ENCODE data around the gene CAB39.

The CAB39 gene

GRCh38 chr2:230807729-230808128 lies 95.1 kb downstream of the CAB39 start:
- WGBS (ENCODE audit: extremely low coverage, insufficient coverage, low lambda C conversion rate): no CpG with 5 or more reads among the region's 3 CpGs

GRCh38 chr2:230809015-230809414 lies 96.4 kb downstream of the CAB39 start:
- H3K56ac ChIP-seq (ENCODE audit: low read length): no peak overlapping the region
- no peak overlapping the region for H3K18ac ChIP-seq (ENCODE audit: low read length)
- H2BK5ac ChIP-seq (ENCODE audit: low read length): no peak overlapping the region
- no peak overlapping the region for H3K4me2 ChIP-seq (ENCODE audit: low read length)
- no peak overlapping the region for H4K5ac ChIP-seq (ENCODE audit: low read length)
- H2AK5ac ChIP-seq (ENCODE audit: low read length): no peak overlapping the region
- H3K79me2 ChIP-seq (ENCODE audit: control insufficient read depth, insufficient read depth, low read length): no peaks in the 10 kb centered on the region
- no peak overlapping the region for H2BK120ac ChIP-seq (ENCODE audit: low read depth, low read length)
- no peak overlapping the region for H2BK15ac ChIP-seq (replicated peaks; ENCODE audit: low read depth)
- no peak overlapping the region for H3K23ac ChIP-seq (ENCODE audit: low read length)
- no peak overlapping the region for H3K4me3 ChIP-seq (ENCODE audit: low read length)
- no peak overlapping the region for H4K8ac ChIP-seq (ENCODE audit: low read depth, low read length)
- peaks cover 2% of the 10 kb centered on the region for H3K4me1 ChIP-seq (ENCODE audit: control insufficient read depth, low read depth, low read length)
- no peak for DNase-seq
- no peak overlapping the region for H3K27ac ChIP-seq (ENCODE audit: low read depth, low read length)
- no CpG with 5 or more reads among the region's 10 CpGs for WGBS (ENCODE audit: extremely low coverage, insufficient coverage, low lambda C conversion rate)
- H3K36me3 ChIP-seq (ENCODE audit: control insufficient read depth, insufficient read depth, low read length): peaks cover 3% of the 10 kb centered on the region
- no peaks in the 10 kb centered on the region for H3K79me1 ChIP-seq (ENCODE audit: low read length)
- H3K9ac ChIP-seq (ENCODE audit: low read length): no peak overlapping the region
- H3K4ac ChIP-seq (ENCODE audit: low read depth, low read length): no peak overlapping the region
- H3K27me3 ChIP-seq (ENCODE audit: insufficient read depth, low read length, poor library complexity): no peaks in the 10 kb centered on the region

More at GRCh38 chr2:230807729-230808128, 95.1 kb downstream of the CAB39 start:
- Histone ChIP-seq H3K4me2 (ENCODE audit: low read length) (no peak overlapping the region), H4K8ac (ENCODE audit: low read depth, low read length) (no peak overlapping the region), H3K27ac (ENCODE audit: low read depth, low read length) (no peak overlapping the region), H3K23ac (ENCODE audit: low read length) (no peak overlapping the region), H3K36me3 (ENCODE audit: control insufficient read depth, insufficient read depth, low read length) (peaks cover 3% of the 10 kb centered on the region), H3K79me2 (ENCODE audit: control insufficient read depth, insufficient read depth, low read length) (no peaks in the 10 kb centered on the region), H2BK120ac (ENCODE audit: low read depth, low read length) (no peak overlapping the region), H3K27me3 (ENCODE audit: insufficient read depth, low read length, poor library complexity) (no peaks in the 10 kb centered on the region), H4K5ac (ENCODE audit: low read length) (no peak overlapping the region), H3K56ac (ENCODE audit: low read length) (no peak overlapping the region), H3K79me1 (ENCODE audit: low read length) (no peaks in the 10 kb centered on the region), H3K4me1 (ENCODE audit: control insufficient read depth, low read depth, low read length) (peaks cover 2% of the 10 kb centered on the region), H3K18ac (ENCODE audit: low read length) (no peak overlapping the region), H3K9ac (ENCODE audit: low read length) (no peak overlapping the region), H2BK5ac (ENCODE audit: low read length) (no peak overlapping the region), H3K4ac (ENCODE audit: low read depth, low read length) (no peak overlapping the region), H2BK15ac (replicated peaks; ENCODE audit: low read depth) (no peak overlapping the region), H2AK5ac (ENCODE audit: low read length) (no peak overlapping the region), H3K4me3 (ENCODE audit: low read length) (no peak overlapping the region)
- DNase-seq: no peak

DNA sequence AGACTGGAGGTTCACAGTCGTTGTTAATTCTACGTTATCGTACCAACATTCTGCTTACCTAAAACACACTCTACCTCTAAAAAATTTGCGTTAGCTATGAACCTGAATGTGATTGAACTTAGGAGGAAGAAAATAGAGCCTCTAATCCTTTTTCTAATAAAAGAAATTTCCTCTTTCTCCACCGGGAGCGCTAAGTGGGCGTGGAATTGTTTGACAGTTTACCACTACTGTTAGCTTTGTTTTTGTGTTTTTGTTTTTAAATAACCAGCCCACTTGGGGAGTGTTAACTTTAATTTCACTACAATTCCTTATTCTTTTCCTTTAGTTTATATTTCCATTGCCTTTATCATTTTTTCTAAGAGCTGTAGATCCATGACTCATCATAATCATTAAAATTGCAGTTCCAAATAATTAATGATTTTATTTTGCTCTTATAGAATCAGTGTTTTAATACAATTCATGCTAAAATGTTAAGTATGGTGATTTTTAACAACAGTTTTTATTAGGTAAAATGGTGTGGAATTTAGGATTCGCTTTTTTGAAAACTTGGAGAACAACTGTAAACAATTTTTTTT lies 97.1 kb downstream of the CAB39 start:
- H3K4ac ChIP-seq (ENCODE audit: low read depth, low read length): no peak overlapping the region
- H3K23ac ChIP-seq (ENCODE audit: low read length): no peak overlapping the region
- no peak overlapping the region for H3K27ac ChIP-seq (ENCODE audit: low read depth, low read length)
- H2AK5ac ChIP-seq (ENCODE audit: low read length): no peak overlapping the region
- 100% methylated on average over 1 of the region's 8 CpGs for WGBS (ENCODE audit: extremely low coverage, insufficient coverage, low lambda C conversion rate)
- DNase-seq: no peak
- no peaks in the 10 kb centered on the region for H3K79me2 ChIP-seq (ENCODE audit: control insufficient read depth, insufficient read depth, low read length)
- H3K27me3 ChIP-seq (ENCODE audit: insufficient read depth, low read length, poor library complexity): no peaks in the 10 kb centered on the region
- no peak overlapping the region for H4K8ac ChIP-seq (ENCODE audit: low read depth, low read length)
- H3K4me1 ChIP-seq (ENCODE audit: control insufficient read depth, low read depth, low read length): peaks cover 2% of the 10 kb centered on the region
- no peak overlapping the region for H4K5ac ChIP-seq (ENCODE audit: low read length)
- no peak overlapping the region for H3K9ac ChIP-seq (ENCODE audit: low read length)
- H3K4me3 ChIP-seq (ENCODE audit: low read length): no peak overlapping the region
- H2BK15ac ChIP-seq (replicated peaks; ENCODE audit: low read depth): no peak overlapping the region
- no peak overlapping the region for H3K56ac ChIP-seq (ENCODE audit: low read length)
- no peak overlapping the region for H3K4me2 ChIP-seq (ENCODE audit: low read length)
- H3K79me1 ChIP-seq (ENCODE audit: low read length): no peaks in the 10 kb centered on the region
- H2BK5ac ChIP-seq (ENCODE audit: low read length): no peak overlapping the region
- peaks cover 3% of the 10 kb centered on the region for H3K36me3 ChIP-seq (ENCODE audit: control insufficient read depth, insufficient read depth, low read length)
- H2BK120ac ChIP-seq (ENCODE audit: low read depth, low read length): no peak overlapping the region
- H3K18ac ChIP-seq (ENCODE audit: low read length): no peak overlapping the region

- peaks cover 3% of the 10 kb centered on the region for H3K36me3 ChIP-seq (ENCODE audit: control insufficient read depth, insufficient read depth, low read length)
- no peak overlapping the region for H3K4me2 ChIP-seq (ENCODE audit: low read length)
- no peak overlapping the region for H2BK120ac ChIP-seq (ENCODE audit: low read depth, low read length)
- no peak overlapping the region for H4K5ac ChIP-seq (ENCODE audit: low read length)
- no peak overlapping the region for H3K4me3 ChIP-seq (ENCODE audit: low read length)
- H3K4ac ChIP-seq (ENCODE audit: low read depth, low read length): no peak overlapping the region
- no peak overlapping the region for H3K27ac ChIP-seq (ENCODE audit: low read depth, low read length)
- no peak overlapping the region for H3K9ac ChIP-seq (ENCODE audit: low read length)
- H3K79me1 ChIP-seq (ENCODE audit: low read length): no peaks in the 10 kb centered on the region
- H3K4me1 ChIP-seq (ENCODE audit: control insufficient read depth, low read depth, low read length): peaks cover 2% of the 10 kb centered on the region
- no peaks in the 10 kb centered on the region for H3K79me2 ChIP-seq (ENCODE audit: control insufficient read depth, insufficient read depth, low read length)
- H3K18ac ChIP-seq (ENCODE audit: low read length): no peak overlapping the region
- no peak overlapping the region for H2AK5ac ChIP-seq (ENCODE audit: low read length)
- H3K27me3 ChIP-seq (ENCODE audit: insufficient read depth, low read length, poor library complexity): no peaks in the 10 kb centered on the region
- H2BK5ac ChIP-seq (ENCODE audit: low read length): no peak overlapping the region
- no peak overlapping the region for H3K56ac ChIP-seq (ENCODE audit: low read length)
- H3K23ac ChIP-seq (ENCODE audit: low read length): no peak overlapping the region
- H4K8ac ChIP-seq (ENCODE audit: low read depth, low read length): no peak overlapping the region
- no peak for DNase-seq
- WGBS (ENCODE audit: extremely low coverage, insufficient coverage, low lambda C conversion rate): no CpG with 5 or more reads among the region's 3 CpGs
- no peak overlapping the region for H2BK15ac ChIP-seq (replicated peaks; ENCODE audit: low read depth)
Observed at GRCh38 chr2:230811508-230811907, 98.9 kb downstream of the CAB39 start.

- Histone ChIP-seq H4K5ac (ENCODE audit: low read length) (no peak overlapping the region), H4K8ac (ENCODE audit: low read depth, low read length) (no peak overlapping the region), H3K4me3 (ENCODE audit: low read length) (no peak overlapping the region), H3K4me2 (ENCODE audit: low read length) (no peak overlapping the region), H3K36me3 (ENCODE audit: control insufficient read depth, insufficient read depth, low read length) (peaks cover 3% of the 10 kb centered on the region), H2BK120ac (ENCODE audit: low read depth, low read length) (no peak overlapping the region), H3K4ac (ENCODE audit: low read depth, low read length) (no peak overlapping the region), H3K27ac (ENCODE audit: low read depth, low read length) (no peak overlapping the region), H2BK15ac (replicated peaks; ENCODE audit: low read depth) (no peak overlapping the region), H2BK5ac (ENCODE audit: low read length) (no peak overlapping the region), H3K23ac (ENCODE audit: low read length) (no peak overlapping the region), H3K9ac (ENCODE audit: low read length) (no peak overlapping the region), H3K56ac (ENCODE audit: low read length) (no peak overlapping the region), H3K79me2 (ENCODE audit: control insufficient read depth, insufficient read depth, low read length) (no peaks in the 10 kb centered on the region), H3K27me3 (ENCODE audit: insufficient read depth, low read length, poor library complexity) (no peaks in the 10 kb centered on the region), H3K18ac (ENCODE audit: low read length) (no peak overlapping the region), H3K4me1 (ENCODE audit: control insufficient read depth, low read depth, low read length) (peaks cover 2% of the 10 kb centered on the region), H2AK5ac (ENCODE audit: low read length) (no peak overlapping the region), H3K79me1 (ENCODE audit: low read length) (no peaks in the 10 kb centered on the region)
- WGBS (ENCODE audit: extremely low coverage, insufficient coverage, low lambda C conversion rate): no CpG with 5 or more reads among the region's 6 CpGs
- DNase-seq: no peak
Observed at GRCh38 chr2:230812033-230812432, 99.4 kb downstream of the CAB39 start.

DNA sequence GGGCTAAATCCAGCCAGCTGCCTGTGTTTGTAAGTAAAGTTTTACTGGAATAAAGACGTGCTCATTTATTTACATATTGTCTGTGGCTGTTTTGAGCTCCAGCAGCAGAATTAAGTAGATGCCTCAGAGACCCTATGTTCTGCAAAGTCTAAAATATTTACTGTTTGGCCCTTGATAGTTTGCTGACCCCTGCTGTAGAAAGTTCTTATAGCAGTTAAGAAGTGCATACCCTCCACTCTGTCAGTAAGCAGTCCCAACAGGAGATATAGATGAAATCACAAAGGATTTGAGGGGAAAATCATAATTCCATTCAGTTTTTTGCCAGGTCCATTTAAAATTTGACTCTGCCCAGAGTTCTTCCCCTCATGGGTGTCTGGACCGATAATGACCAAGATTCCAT lies 102.0 kb downstream of the CAB39 start:
- WGBS (ENCODE audit: extremely low coverage, insufficient coverage, low lambda C conversion rate): no CpG with 5 or more reads among the region's 2 CpGs
- no peak overlapping the region for H2AK5ac ChIP-seq (ENCODE audit: low read length)
- no peak overlapping the region for H2BK120ac ChIP-seq (ENCODE audit: low read depth, low read length)
- no peak overlapping the region for H3K9ac ChIP-seq (ENCODE audit: low read length)
- H4K5ac ChIP-seq (ENCODE audit: low read length): no peak overlapping the region
- H3K79me2 ChIP-seq (ENCODE audit: control insufficient read depth, insufficient read depth, low read length): no peaks in the 10 kb centered on the region
- H3K79me1 ChIP-seq (ENCODE audit: low read length): no peaks in the 10 kb centered on the region
- no peak overlapping the region for H3K4me2 ChIP-seq (ENCODE audit: low read length)
- H3K23ac ChIP-seq (ENCODE audit: low read length): no peak overlapping the region
- H2BK5ac ChIP-seq (ENCODE audit: low read length): no peak overlapping the region
- H3K27me3 ChIP-seq (ENCODE audit: insufficient read depth, low read length, poor library complexity): no peaks in the 10 kb centered on the region
- no peak overlapping the region for H3K4ac ChIP-seq (ENCODE audit: low read depth, low read length)
- no peak overlapping the region for H3K56ac ChIP-seq (ENCODE audit: low read length)
- H2BK15ac ChIP-seq (replicated peaks; ENCODE audit: low read depth): no peak overlapping the region
- no peaks in the 10 kb centered on the region for H3K4me1 ChIP-seq (ENCODE audit: control insufficient read depth, low read depth, low read length)
- DNase-seq: peak; percentile 37
- H3K36me3 ChIP-seq (ENCODE audit: control insufficient read depth, insufficient read depth, low read length): peaks cover 5% of the 10 kb centered on the region
- no peak overlapping the region for H3K27ac ChIP-seq (ENCODE audit: low read depth, low read length)
- no peak overlapping the region for H3K18ac ChIP-seq (ENCODE audit: low read length)
- no peak overlapping the region for H4K8ac ChIP-seq (ENCODE audit: low read depth, low read length)
- no peak overlapping the region for H3K4me3 ChIP-seq (ENCODE audit: low read length)
